Kidney (tissue), 14 donors: ENCODE measurements around the gene ARID3A. TPM values are rescaled to one million over a fixed set of nuclear protein-coding genes. Genes with fewer than 3 reads are reported as not detected.
A peak's percentile ranks its signal among the peaks of the same experiment; 100 is the strongest.

Source experiments
- DNase-seq, 5 donors: peaks; one replicate each; pipeline ENCODE4 v3.0.0-alpha.2; 2013 to 2020
- FAIRE-seq: peaks from 2 replicates; lab custom pipeline; 2012; peaks lifted over from hg19 to GRCh38; lab: Jason Lieb, UNC
- H3K27ac ChIP-seq, 2 donors: one replicate each; pipeline ENCODE4 v1.7.0; 2013; ENCODE audit warnings: low read depth in 2 of 2, low read length in 2 of 2, inconsistent platforms in 1 of 2
- H3K27me3 ChIP-seq: one replicate; pipeline ENCODE4 v1.7.1; 2013; ENCODE audit warnings: low read length, inconsistent platforms; ENCODE audit not compliant: control insufficient read depth, insufficient read depth
- H3K36me3 ChIP-seq, 3 donors: one replicate each; pipeline versions ENCODE4 v1.7.0 to v1.7.1; 2013; ENCODE audit warnings: low read length in 3 of 3, control low read depth in 1 of 3, inconsistent platforms in 1 of 3; ENCODE audit not compliant: insufficient read depth in 3 of 3, control insufficient read depth in 2 of 3
- H3K4me1 ChIP-seq, 3 donors: one replicate each; pipeline versions ENCODE4 v1.7.0 to v1.7.1; 2013; ENCODE audit warnings: low read length in 3 of 3, inconsistent platforms in 1 of 3, low read depth in 1 of 3; ENCODE audit not compliant: control insufficient read depth in 2 of 3, insufficient read depth in 2 of 3
- H3K4me3 ChIP-seq, 3 donors: one replicate each; pipeline versions ENCODE4 v1.7.0 to v1.8.1; 2013; ENCODE audit warnings: low read length in 3 of 3, control low read depth in 1 of 3, inconsistent platforms in 1 of 3
- H3K9ac ChIP-seq, 3 donors: one replicate each; pipeline versions ENCODE4 v1.7.0 to v1.7.1; 2013; ENCODE audit warnings: low read length in 3 of 3, control low read depth in 1 of 3, inconsistent platforms in 1 of 3
- H3K9me3 ChIP-seq, 3 donors: one replicate each; pipeline versions ENCODE4 v1.7.0 to v1.7.1; 2013; ENCODE audit warnings: low read length in 3 of 3, control low read depth in 1 of 3, inconsistent platforms in 1 of 3; ENCODE audit not compliant: control insufficient read depth in 2 of 3, insufficient read depth in 1 of 3
- CTCF ChIP-seq: IDR thresholded peaks from 3 replicates; pipeline ENCODE4 v1.5.1; 2012; ENCODE audit warnings: mild to moderate bottlenecking, moderate library complexity, borderline replicate concordance; ENCODE audit not compliant: insufficient read depth; ENCODE audit errors: extremely low read depth
- intact Hi-C: fragments of 100-400 bp; cut with DNase I; formaldehyde crosslinking; loops from one replicate; pipeline ENCODE4 v1.11.1; 2022
- polyA plus RNA-seq: library from polyadenylated mRNA; stranded (reverse); fragments of 350-450 nt; fragmentation: Illumina TruSeq; extraction: RNeasy Lipid Tissue Mini Kit (QIAGEN cat#74804); gene quantifications from one replicate; pipeline ENCODE4 v1.2.3, GENCODE V29; 2014; ENCODE audit warnings: low read depth, low replicate concordance; ENCODE audit not compliant: insufficient read depth
- total RNA-seq: library from RNA; stranded (reverse); fragmentation: NEBNext Ultra II Directional; extraction: Animal tissue kit (Norgen Biotek cat#: 25700); gene quantifications from one replicate; pipeline ENCODE4 v1.2.1, GENCODE V29; 2021
- donor health status: control.
- donor health status: control.
- donor health status: control.
- donor health status: control.
- donor health status: control.
- donor health status: DM: yes; HTN: yes; CAD: no.
- donor health status: Normal renal cell carcinoma (clear cell type).

ARID3A gene
- total and polyA plus RNA-seq, 2 donors from 2014 or later = 5.6 to 16.9 TPM

GRCh38 chr19:929891-930258, 4.0 kb downstream of the ARID3A start:
- Histone ChIP-seq H3K9ac (no peak overlapping the region), H3K27ac (no peak overlapping the region), H3K4me3 (no peak overlapping the region), H3K4me1 (peaks cover 0 to 14% (median 0%) of the 10 kb centered on the region in 3 donors), H3K9me3 (no peaks in the 10 kb centered on the region), H3K27me3 (no peaks in the 10 kb centered on the region), H3K36me3 (no peaks in the 10 kb centered on the region)
- FAIRE-seq (no peak), DNase-seq (no peak)
- intact Hi-C loops = loop anchor here (5.0 kb wide), 1 partner anchor 52 kb away; the partner anchor contains the start of gene WDR18
- TF ChIP-seq CTCF = no peak

GRCh38 chr19:931860-932647, 6.2 kb downstream of the ARID3A start:
- Histone ChIP-seq H3K27me3 (no peaks in the 10 kb centered on the region), H3K9me3 (no peaks in the 10 kb centered on the region), H3K4me1 (peaks cover 0 to 16% (median 0%) of the 10 kb centered on the region in 3 donors), H3K36me3 (no peaks in the 10 kb centered on the region), H3K4me3 (no peak overlapping the region), H3K27ac (no peak overlapping the region), H3K9ac (no peak overlapping the region)
- TF ChIP-seq CTCF = no peak
- FAIRE-seq (no peak), DNase-seq (no peak)
- intact Hi-C loops = no loop called here

GRCh38 chr19:932648-933552, 7.1 kb downstream of the ARID3A start:
- Histone ChIP-seq H3K36me3 (peaks cover 0 to 2% (median 0%) of the 10 kb centered on the region in 3 donors), H3K4me1 (peaks cover 0 to 14% (median 0%) of the 10 kb centered on the region in 3 donors), H3K4me3 (no peak overlapping the region), H3K27me3 (no peaks in the 10 kb centered on the region), H3K9ac (no peak overlapping the region), H3K9me3 (no peaks in the 10 kb centered on the region), H3K27ac (peak overlapping the region in 1 of 2 donors; percentile 28)
- DNase-seq (peak; percentile 88 to 96 (median 89)), FAIRE-seq (no peak)
- intact Hi-C loops = no loop called here
- TF ChIP-seq CTCF = no peak
